HepG2 (cell line): Measurements from ENCODE around the gene NRBF2. TPM values are rescaled to one million over a fixed set of nuclear protein-coding genes. Genes with fewer than 3 reads are reported as not detected.

ENCODE experiments used
- ATAC-seq: fragments of 200-7000 bp; cut with Tn5 transposase; 3 replicates; pipeline ENCODE4 v1.9.1; 2020; ENCODE audit warnings: mild to moderate bottlenecking, moderate library complexity
- BruUV-seq: library from RNA; stranded (reverse); fragments of 400-500 nt; replicated peaks from 2 replicates; lab custom pipeline; 2021; lab: Mats Ljungman, UMichigan
- CTCF ChIA-PET: fragments of 300-600 bp; formaldehyde crosslinking; extraction: SDS; loops from one replicate; lab custom pipeline; 2021; ENCODE audit warnings: low total read pairs, inconsistent platforms, low intra/inter-chr PET ratio; lab: Yijun Ruan, JAX
- POLR2A ChIA-PET: fragments of 350-600 bp; sonication (Branson Sonifier 250); formaldehyde crosslinking; loops from one replicate; lab custom pipeline; 2020; ENCODE audit warnings: antibody characterized with exemption, inconsistent platforms; lab: Yijun Ruan, JAX
- DNase-seq: peaks from one replicate; pipeline ENCODE4 v3.0.0-alpha.2; 2015; ENCODE audit warnings: low spot score
- FAIRE-seq: peaks from 3 replicates; lab custom pipeline; 2011; peaks lifted over from hg19 to GRCh38; lab: Jason Lieb, UNC
- H2AFZ ChIP-seq: one replicate; pipeline ENCODE4 v1.6.1; 2011; ENCODE audit warnings: low read length, inconsistent platforms
- H3K27ac ChIP-seq: fragments of 300-600 bp; 3 replicates; pipeline ENCODE4 v1.8.0; 2011; ENCODE audit warnings: mixed run types, mild to moderate bottlenecking, mixed read lengths, low read length, inconsistent platforms; ENCODE audit not compliant: insufficient read depth; ENCODE audit errors: extremely low read length
- H3K27me3 ChIP-seq, 2 experiments: fragments of 200-600 bp in 1 of 2; 2 replicates in 1 of 2; 3 replicates in 1 of 2; pipeline versions ENCODE4 v1.6.0 to v1.8.0; 2011; ENCODE audit warnings: low read length in 2 of 2, mild to moderate bottlenecking in 2 of 2, moderate library complexity in 2 of 2, inconsistent platforms in 1 of 2; ENCODE audit not compliant: insufficient read depth in 2 of 2, control insufficient read depth in 1 of 2
- H3K36me3 ChIP-seq, 2 experiments: fragments of 200-600 bp in 1 of 2; replicated peaks in 1 of 2; 2 replicates in 1 of 2; 3 replicates in 1 of 2; pipeline versions ENCODE4 v1.5.1 to v1.8.0; 2011; ENCODE audit warnings: low read length in 2 of 2, inconsistent platforms in 1 of 2; ENCODE audit not compliant: insufficient read depth in 2 of 2, control insufficient read depth in 1 of 2
- H3K4me1 ChIP-seq: 2 replicates; pipeline ENCODE4 v1.5.1; 2012; ENCODE audit warnings: low read length, inconsistent platforms; ENCODE audit not compliant: insufficient read depth
- H3K4me2 ChIP-seq: 2 replicates; pipeline ENCODE4 v1.6.0; 2011; ENCODE audit warnings: low read depth, low read length, inconsistent platforms
- H3K4me3 ChIP-seq, 3 experiments: fragments of 200-600 bp in 1 of 3; sonication (generic), shearing (Covaris generic) in 1 of 3; replicated peaks in 1 of 3; 2 replicates each; pipeline ENCODE4 v1.5.1; 2011 to 2016; ENCODE audit warnings: low read length in 3 of 3, inconsistent platforms in 2 of 3, low read depth in 2 of 3, mild to moderate bottlenecking in 2 of 3, control low read depth in 1 of 3, mixed read lengths in 1 of 3; ENCODE audit not compliant: insufficient read depth in 1 of 3
- H3K79me2 ChIP-seq: one replicate; pipeline ENCODE4 v1.6.1; 2011; ENCODE audit warnings: low read length, inconsistent platforms; ENCODE audit not compliant: insufficient read depth
- H3K9ac ChIP-seq: 2 replicates; pipeline ENCODE4 v1.6.0; 2011; ENCODE audit warnings: mild to moderate bottlenecking, low read depth, low read length, inconsistent platforms; ENCODE audit not compliant: insufficient read depth
- H3K9me3 ChIP-seq: 2 replicates; pipeline ENCODE4 v1.5.1; 2012; ENCODE audit warnings: mild to moderate bottlenecking, low read length
- H4K20me1 ChIP-seq: 2 replicates; pipeline ENCODE4 v1.6.0; 2011; ENCODE audit warnings: inconsistent platforms, mild to moderate bottlenecking, low read length, moderate library complexity; ENCODE audit not compliant: insufficient read depth
- ARNT2 ChIP-seq: sonication (generic); formaldehyde crosslinking; IDR thresholded peaks from 2 replicates; pipeline ENCODE4 v1.8.0; 2022; ENCODE audit warnings: mild to moderate bottlenecking, low read depth, missing genetic modification reagents, moderate library complexity
- CTCF ChIP-seq: sonication (generic); formaldehyde crosslinking; IDR thresholded peaks from 2 replicates; pipeline ENCODE4 v1.5.0; 2020; ENCODE audit warnings: mild to moderate bottlenecking, missing genetic modification reagents, moderate library complexity
- EEA1 ChIP-seq: sonication (generic); formaldehyde crosslinking; IDR thresholded peaks from 2 replicates; pipeline ENCODE4 v1.5.1; 2020; ENCODE audit warnings: mild to moderate bottlenecking, missing genetic modification reagents, borderline replicate concordance
- FOXA3 ChIP-seq: IDR thresholded peaks from 2 replicates; pipeline ENCODE4 v1.6.1; 2016; ENCODE audit warnings: missing genetic modification reagents, missing compliant biosample characterization
- HOMEZ ChIP-seq: IDR thresholded peaks from 2 replicates; pipeline ENCODE4 v1.6.1; 2016; ENCODE audit warnings: low read depth
- IRF2 ChIP-seq: IDR thresholded peaks from 2 replicates; pipeline ENCODE4 v1.6.1; 2018; ENCODE audit warnings: missing genetic modification reagents, missing compliant biosample characterization
- KLF6 ChIP-seq: IDR thresholded peaks from 2 replicates; pipeline ENCODE4 v1.8.0; 2016; ENCODE audit warnings: missing biosample characterization, missing genetic modification reagents
- NONO ChIP-seq, 2 experiments: fragments of 450-650 bp in 1 of 2; sonication (generic) in 1 of 2; formaldehyde crosslinking in 1 of 2; IDR thresholded peaks in 1 of 2; conservative IDR thresholded peaks in 1 of 2; 2 replicates each; pipeline versions ENCODE4 v1.6.1 to v1.8.0; 2017 to 2022; ENCODE audit warnings: mild to moderate bottlenecking in 1 of 2, missing genetic modification reagents in 1 of 2, moderate library complexity in 1 of 2
- PHF20 ChIP-seq: sonication (generic); formaldehyde crosslinking; IDR thresholded peaks from 2 replicates; pipeline ENCODE4 v1.5.0; 2020; ENCODE audit warnings: mild to moderate bottlenecking, missing genetic modification reagents
- POLR2G ChIP-seq: fragments of 200-400 bp; formaldehyde crosslinking; IDR thresholded peaks from 2 replicates; pipeline ENCODE4 v1.6.1; 2018; ENCODE audit warnings: mild to moderate bottlenecking, low read depth, low read length, moderate library complexity
- RAD21 ChIP-seq: fragments of 450-650 bp; formaldehyde crosslinking; IDR thresholded peaks from 2 replicates; pipeline ENCODE4 v1.5.0; 2020; ENCODE audit warnings: mild to moderate bottlenecking
- SMC3 ChIP-seq: IDR thresholded peaks from 2 replicates; pipeline ENCODE4 v1.6.1; 2011; ENCODE audit warnings: low read length, improper control_type of control experiment
- STAG1 ChIP-seq: sonication (generic); formaldehyde crosslinking; IDR thresholded peaks from 2 replicates; pipeline ENCODE4 v1.4.0; 2020; ENCODE audit warnings: missing genetic modification reagents
- THAP9 ChIP-seq: sonication (generic); formaldehyde crosslinking; IDR thresholded peaks from 2 replicates; pipeline ENCODE4; 2020; ENCODE audit warnings: missing genetic modification reagents, mild to moderate bottlenecking, borderline replicate concordance
- ZNF614 ChIP-seq: IDR thresholded peaks from 2 replicates; pipeline ENCODE4 v1.6.1; 2018; ENCODE audit warnings: missing biosample characterization, missing genetic modification reagents, inconsistent platforms, borderline replicate concordance
- ZNF713 ChIP-seq: sonication (generic); formaldehyde crosslinking; IDR thresholded peaks from 2 replicates; pipeline ENCODE4 v1.4.0; 2020; ENCODE audit warnings: mild to moderate bottlenecking, missing genetic modification reagents
- ZSCAN29 ChIP-seq: sonication (generic); formaldehyde crosslinking; conservative IDR thresholded peaks from 2 replicates; pipeline ENCODE4 v1.4.0; 2020; ENCODE audit warnings: mild to moderate bottlenecking, missing genetic modification reagents
- WGBS: methylation state at CpG from one replicate; pipeline ENCODE4 v1.1.6; 2017; ENCODE audit warnings: low lambda C conversion rate; 5-methylcytosine and 5-hydroxymethylcytosine counted together
- in situ Hi-C: cut with HindIII; loops from 2 replicates; pipeline ENCODE4 v1.10.0; 2017; ENCODE audit warnings: low pct_unique_long_range_greater_than_20kb; ENCODE audit not compliant: extremely low pct_ligation_motif_present
- intact Hi-C: fragments of 100-400 bp; cut with micrococcal nuclease; formaldehyde crosslinking; loops from one replicate; pipeline ENCODE4 v1.10.0; 2022; ENCODE audit not compliant: unreplicated experiment
- polyA plus RNA-seq, 8 experiments: library from polyadenylated mRNA; depleted of rRNA in 3 of 8; stranded (reverse) in 7 of 8; unstranded in 1 of 8; fragments of >200 nt; fragmentation: Illumina TruSeq in 4 of 8; extraction: Trizol in 4 of 8; gene quantifications; 2 replicates each; pipeline versions ENCODE4 v1.2.1 to v1.2.3, GENCODE V29; 2011 to 2016; ENCODE audit warnings: low read depth in 4 of 8, missing spikeins in 1 of 8, mixed read lengths in 1 of 8; ENCODE audit not compliant: insufficient read depth in 1 of 8
- total RNA-seq, 5 experiments: library from RNA; depleted of rRNA; stranded (reverse); fragments of >200 nt; fragmentation: Illumina TruSeq; extraction: Trizol; gene quantifications; 2 replicates each; pipeline ENCODE4 v1.2.3, GENCODE V29; 2016; ENCODE audit warnings: low read depth in 1 of 5

The NRBF2 gene
- total and polyA plus RNA-seq, 2 of the 13 experiments (the other 11 are each of a cell fraction or from before 2014, with no cell fraction given): 20.0 to 28.4 TPM

- BruUV-seq: no TSS peak
- intact Hi-C loops: loop anchor here (1.0 to 5.0 kb wide), 6 partner anchors 73 to 721 kb away; no protein-coding TSS in a partner anchor
- no peaks in the 10 kb centered on the region for H3K9me3 ChIP-seq
- H3K9ac ChIP-seq: no peak overlapping the region
- no peak overlapping the region for H3K4me3 ChIP-seq
- ATAC-seq (peak; percentile 83), DNase-seq (peak; percentile 84), FAIRE-seq (peak; percentile 64)
- ChIA-PET CTCF (interaction anchor here (1.1 to 3.4 kb wide), 3 partner anchors 154 to 720 kb away, joined by 3 to 22 read pairs (median 3); no protein-coding TSS in a partner anchor), POLR2A (interaction anchor here (0.9 kb wide), 1 partner anchor 111 kb away, joined by 3 read pairs; no protein-coding TSS in a partner anchor)
- 70% methylated on average over 3 of the region's 3 CpGs for WGBS
- no peaks in the 10 kb centered on the region for H3K79me2 ChIP-seq
- H4K20me1 ChIP-seq: peaks cover 4% of the 10 kb centered on the region; the same call in 1 of the 2 replicates
- no peak overlapping the region for H3K4me2 ChIP-seq
- no peaks in the 10 kb centered on the region for H3K4me1 ChIP-seq
- H2AFZ ChIP-seq: no peak overlapping the region
- in situ Hi-C loops: loop anchor here (5.0 kb wide), 1 partner anchor 561 kb away; no protein-coding TSS in a partner anchor
- H3K36me3 ChIP-seq: peaks cover 3 to 20% of the 10 kb centered on the region in 2 experiments; a peak in 3 of 5 replicates
- no peaks in the 10 kb centered on the region; a peak in 1 of 5 replicates for H3K27me3 ChIP-seq
- H3K27ac ChIP-seq: no peak overlapping the region
- TF ChIP-seq RAD21 (peak; percentile 81), KLF6 (no peak), ZSCAN29 (no peak), CTCF (CRISPR knock-in tag) (peak; percentile 84), IRF2 (CRISPR knock-in tag) (0 out of 2 replicates have a peak, but pooled peaks have one; percentile 32), PHF20 (no peak), ARNT2 (CRISPR knock-in tag) (no peak), ZNF713 (CRISPR knock-in tag) (no peak), NONO (IDR thresholded peaks at IDR 0.05) (no peak), NONO (CRISPR knock-in tag; conservative IDR thresholded peaks at IDR 0.05) (no peak), HOMEZ (CRISPR knock-in tag) (0 out of 2 replicates have a peak, but pooled peaks have one; percentile 34), FOXA3 (0 out of 2 replicates have a peak, but pooled peaks have one; percentile 8), POLR2G (peak; percentile 39; the same call in 1 of the 2 replicates), THAP9 (CRISPR knock-in tag) (no peak), STAG1 (CRISPR knock-in tag) (peak; percentile 90), SMC3 (peak; percentile 94), EEA1 (CRISPR knock-in tag) (no peak), ZNF614 (CRISPR knock-in tag) (0 out of 2 replicates have a peak, but pooled peaks have one; percentile 42)
Measured at GRCh38 chr10:63157845-63158624, 24.9 kb downstream of the NRBF2 start.
